IMR-90 (cell line): ENCODE results near the gene HORMAD2. TPM values are rescaled to one million over a fixed set of nuclear protein-coding genes. Genes with fewer than 3 reads are reported as not detected.
A peak's percentile ranks its signal among the peaks of the same experiment; 100 is the strongest.

Experiments
- BHLHE40 ChIP-seq: fragments of 150-350 bp; IDR thresholded peaks from 2 replicates; pipeline ENCODE4 v1.6.1; 2016; ENCODE audit warnings: mild to moderate bottlenecking, low read depth, low read length
- MXI1 ChIP-seq: IDR thresholded peaks from 2 replicates; pipeline ENCODE4 v1.6.1; 2012; ENCODE audit warnings: low read depth, mild to moderate bottlenecking, low read length, moderate library complexity, borderline replicate concordance
- NFE2L2 ChIP-seq: fragments of 150-350 bp; IDR thresholded peaks from 2 replicates; pipeline ENCODE4 v1.6.1; 2016; ENCODE audit warnings: low read depth, mild to moderate bottlenecking, low read length
- POLR2A ChIP-seq: IDR thresholded peaks from 2 replicates; pipeline ENCODE4 v1.6.1; 2012; ENCODE audit warnings: mild to moderate bottlenecking, low read depth, low read length
- RFX5 ChIP-seq: IDR thresholded peaks from 2 replicates; pipeline ENCODE4 v1.8.0; 2012; ENCODE audit warnings: low read depth, mild to moderate bottlenecking, low read length, moderate library complexity
- polyA plus RNA-seq, 3 experiments: library from polyadenylated mRNA; depleted of rRNA; stranded (reverse); fragments of >200 nt; gene quantifications; 2 replicates each; pipeline ENCODE4 v1.2.3, GENCODE V29; 2012; ENCODE audit warnings: low replicate concordance in 1 of 3
- total RNA-seq: library from RNA; depleted of rRNA; stranded (reverse); fragments of >200 nt; gene quantifications from 2 replicates; pipeline ENCODE4 v1.2.3, GENCODE V29; 2012
- TF ChIP-seq, protein P1 (sequence below): fragments of 150-350 bp; IDR thresholded peaks from 2 replicates; pipeline ENCODE4 v1.6.1; 2016; ENCODE audit warnings: low read depth, mild to moderate bottlenecking, low read length, moderate library complexity, borderline replicate concordance

HORMAD2 gene
- total and polyA plus RNA-seq, 2 of the 4 experiments (the other 2 are of a cell fraction), result not detected

DNA sequence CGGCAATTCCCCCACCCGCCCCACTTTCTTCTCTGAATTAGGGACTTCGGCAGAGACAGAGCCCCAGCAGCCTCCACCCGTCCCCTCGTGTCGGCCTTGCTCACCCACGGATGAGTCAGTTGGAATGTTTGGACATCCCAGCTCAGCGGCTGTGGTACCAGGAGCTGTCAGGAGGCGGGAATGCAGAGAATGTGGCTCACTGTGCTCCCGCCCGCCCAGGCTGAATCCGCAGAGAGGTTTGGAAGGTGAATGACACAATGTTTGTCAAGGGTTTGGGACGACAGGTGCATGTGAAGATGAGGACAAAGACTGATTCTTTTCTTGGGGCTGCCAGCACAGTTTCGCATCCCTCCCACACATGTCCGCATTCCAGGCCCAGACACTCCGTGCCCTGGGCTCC lies 126.7 kb downstream of the HORMAD2 start (continued):
- TF ChIP-seq, protein P1, sequence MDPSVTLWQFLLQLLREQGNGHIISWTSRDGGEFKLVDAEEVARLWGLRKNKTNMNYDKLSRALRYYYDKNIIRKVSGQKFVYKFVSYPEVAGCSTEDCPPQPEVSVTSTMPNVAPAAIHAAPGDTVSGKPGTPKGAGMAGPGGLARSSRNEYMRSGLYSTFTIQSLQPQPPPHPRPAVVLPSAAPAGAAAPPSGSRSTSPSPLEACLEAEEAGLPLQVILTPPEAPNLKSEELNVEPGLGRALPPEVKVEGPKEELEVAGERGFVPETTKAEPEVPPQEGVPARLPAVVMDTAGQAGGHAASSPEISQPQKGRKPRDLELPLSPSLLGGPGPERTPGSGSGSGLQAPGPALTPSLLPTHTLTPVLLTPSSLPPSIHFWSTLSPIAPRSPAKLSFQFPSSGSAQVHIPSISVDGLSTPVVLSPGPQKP, result no peak
- TF ChIP-seq MXI1, result peak; percentile 49; the same call in 1 of the 2 replicates
- peak; percentile 77 for TF ChIP-seq POLR2A
- TF ChIP-seq BHLHE40, result peak; percentile 85
- TF ChIP-seq RFX5, result no peak
- TF ChIP-seq NFE2L2, result 0 out of 2 replicates have a peak, but pooled peaks have one; percentile 42
